PC-3 (cell line): ENCODE data around the gene SEC61G. TPM values are rescaled to one million over a fixed set of nuclear protein-coding genes. Genes with fewer than 3 reads are reported as not detected.

Experiments used
- ATAC-seq: fragments of 200-7000 bp; cut with Tn5 transposase; 2 replicates; pipeline ENCODE4 v1.9.1; 2020; ENCODE audit warnings: mild to moderate bottlenecking, moderate library complexity
- BruUV-seq: library from RNA; stranded (reverse); fragments of 400-500 nt; replicated peaks from 2 replicates; lab custom pipeline; 2021; lab: Mats Ljungman, UMichigan
- CTCF ChIA-PET: fragments of 300-600 bp; sonication (Branson Sonifier 250); formaldehyde crosslinking; loops from one replicate; lab custom pipeline; 2022; ENCODE audit warnings: antibody characterized with exemption; lab: Charles Lee
- POLR2A ChIA-PET: fragments of 300-600 bp; sonication (Branson Sonifier 250); formaldehyde crosslinking; loops from one replicate; lab custom pipeline; 2022; ENCODE audit warnings: antibody characterized with exemption; ENCODE audit not compliant: unreplicated experiment; lab: Charles Lee
- DNase-seq: peaks from one replicate; pipeline ENCODE4 v3.0.0-alpha.2; 2015
- H2AFZ ChIP-seq: fragments of 300-600 bp; sonication (generic); 2 replicates; pipeline ENCODE4 v1.6.0; 2016; ENCODE audit warnings: antibody characterized with exemption, low read length
- H3F3A ChIP-seq: fragments of 300-600 bp; sonication (generic); one replicate; pipeline ENCODE4 v1.6.0; 2017; ENCODE audit warnings: antibody characterized with exemption, low read length, control low read depth, mild to moderate bottlenecking; ENCODE audit not compliant: unreplicated experiment
- H3K27ac ChIP-seq: fragments of 300-600 bp; sonication (generic); 2 replicates; pipeline ENCODE4 v1.5.1; 2016; ENCODE audit warnings: mild to moderate bottlenecking, low read length
- H3K27me3 ChIP-seq: fragments of 300-600 bp; sonication (generic); 2 replicates; pipeline ENCODE4 v1.6.1; 2016; ENCODE audit warnings: low read length, mixed read lengths
- H3K36me3 ChIP-seq: fragments of 300-600 bp; sonication (generic); 2 replicates; pipeline ENCODE4 v1.6.1; 2016; ENCODE audit warnings: low read depth, mixed run types, low read length, mixed read lengths
- H3K4me1 ChIP-seq: fragments of 300-600 bp; sonication (generic); 2 replicates; pipeline ENCODE4 v1.5.1; 2016; ENCODE audit warnings: low read length; ENCODE audit not compliant: insufficient read depth
- H3K4me2 ChIP-seq: fragments of 300-600 bp; sonication (generic); 2 replicates; pipeline ENCODE4 v1.6.0; 2016; ENCODE audit warnings: low read length
- H3K4me3 ChIP-seq: fragments of 300-600 bp; sonication (generic); 2 replicates; pipeline ENCODE4 v1.5.1; 2016; ENCODE audit warnings: mild to moderate bottlenecking, low read length, mixed read lengths
- H3K79me2 ChIP-seq: fragments of 300-600 bp; sonication (generic); 2 replicates; pipeline ENCODE4 v1.6.1; 2017; ENCODE audit warnings: low read length, mixed read lengths
- H3K9ac ChIP-seq: fragments of 300-600 bp; sonication (generic); 2 replicates; pipeline ENCODE4 v1.6.0; 2016; ENCODE audit warnings: mild to moderate bottlenecking, low read length
- H3K9me2 ChIP-seq: fragments of 300-600 bp; sonication (generic); replicated peaks from 2 replicates; pipeline ENCODE4 v1.6.1; 2016; ENCODE audit warnings: mixed run types, low read length, mixed read lengths
- H3K9me3 ChIP-seq: fragments of 300-600 bp; sonication (generic); 2 replicates; pipeline ENCODE4 v1.6.1; 2016; ENCODE audit warnings: low read length, mixed read lengths
- H4K20me1 ChIP-seq: fragments of 300-600 bp; sonication (generic); 2 replicates; pipeline ENCODE4 v1.6.1; 2016; ENCODE audit warnings: low read length, mixed read lengths
- EZH2 ChIP-seq: fragments of 300-600 bp; sonication (generic); IDR thresholded peaks from one replicate; pipeline ENCODE4 v1.6.1; 2017; ENCODE audit warnings: antibody characterized with exemption, mild to moderate bottlenecking, low read length; ENCODE audit not compliant: unreplicated experiment
- EZH2phosphoT487 ChIP-seq: fragments of 300-600 bp; sonication (generic); IDR thresholded peaks from 2 replicates; pipeline ENCODE4 v1.6.1; 2018; ENCODE audit warnings: mild to moderate bottlenecking, antibody characterized with exemption, low read length, borderline replicate concordance
- intact Hi-C: fragments of 100-400 bp; cut with micrococcal nuclease; formaldehyde crosslinking; loops from 2 replicates; pipeline ENCODE4 v1.9.0; 2023
- total RNA-seq: library from RNA; depleted of rRNA; stranded (reverse); fragments of >200 nt; gene quantifications from 2 replicates; pipeline ENCODE4 v1.2.3, GENCODE V29; 2014
- TF ChIP-seq, protein P1 (sequence below): fragments of 300-600 bp; sonication (generic); conservative IDR thresholded peaks from 2 replicates; pipeline ENCODE4 v1.5.1; 2017; ENCODE audit warnings: antibody characterized with exemption, low read depth, mild to moderate bottlenecking, low read length

SEC61G gene
- total RNA-seq, 1 experiment from 2014 or later, result 177 TPM

- Histone ChIP-seq H3K9ac (no peak overlapping the region), H3K4me2 (no peak overlapping the region), H2AFZ (no peak overlapping the region), H3K4me1 (peaks cover 15% of the 10 kb centered on the region), H3F3A (no peaks in the 10 kb centered on the region), H3K36me3 (no peaks in the 10 kb centered on the region), H3K79me2 (no peaks in the 10 kb centered on the region), H3K4me3 (no peak overlapping the region), H4K20me1 (no peaks in the 10 kb centered on the region), H3K27ac (no peak overlapping the region), H3K9me2 (no peaks in the 10 kb centered on the region), H3K9me3 (no peaks in the 10 kb centered on the region), H3K27me3 (no peaks in the 10 kb centered on the region)
- BruUV-seq, result no TSS peak
- no peak for ATAC-seq
- ChIA-PET CTCF (no interaction called here), POLR2A (no interaction called here)
- DNase-seq, result no peak
- intact Hi-C loops, result loop anchor here (10.0 kb wide), 1 partner anchor 182 kb away; no protein-coding TSS in a partner anchor
- TF ChIP-seq EZH2phosphoT487 (no peak), EZH2 (no peak)
- TF ChIP-seq, protein P1, sequence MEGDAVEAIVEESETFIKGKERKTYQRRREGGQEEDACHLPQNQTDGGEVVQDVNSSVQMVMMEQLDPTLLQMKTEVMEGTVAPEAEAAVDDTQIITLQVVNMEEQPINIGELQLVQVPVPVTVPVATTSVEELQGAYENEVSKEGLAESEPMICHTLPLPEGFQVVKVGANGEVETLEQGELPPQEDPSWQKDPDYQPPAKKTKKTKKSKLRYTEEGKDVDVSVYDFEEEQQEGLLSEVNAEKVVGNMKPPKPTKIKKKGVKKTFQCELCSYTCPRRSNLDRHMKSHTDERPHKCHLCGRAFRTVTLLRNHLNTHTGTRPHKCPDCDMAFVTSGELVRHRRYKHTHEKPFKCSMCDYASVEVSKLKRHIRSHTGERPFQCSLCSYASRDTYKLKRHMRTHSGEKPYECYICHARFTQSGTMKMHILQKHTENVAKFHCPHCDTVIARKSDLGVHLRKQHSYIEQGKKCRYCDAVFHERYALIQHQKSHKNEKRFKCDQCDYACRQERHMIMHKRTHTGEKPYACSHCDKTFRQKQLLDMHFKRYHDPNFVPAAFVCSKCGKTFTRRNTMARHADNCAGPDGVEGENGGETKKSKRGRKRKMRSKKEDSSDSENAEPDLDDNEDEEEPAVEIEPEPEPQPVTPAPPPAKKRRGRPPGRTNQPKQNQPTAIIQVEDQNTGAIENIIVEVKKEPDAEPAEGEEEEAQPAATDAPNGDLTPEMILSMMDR, result no peak
Measured at GRCh38 chr7:54782829-54783228, 23.8 kb upstream of the SEC61G start.

DNA sequence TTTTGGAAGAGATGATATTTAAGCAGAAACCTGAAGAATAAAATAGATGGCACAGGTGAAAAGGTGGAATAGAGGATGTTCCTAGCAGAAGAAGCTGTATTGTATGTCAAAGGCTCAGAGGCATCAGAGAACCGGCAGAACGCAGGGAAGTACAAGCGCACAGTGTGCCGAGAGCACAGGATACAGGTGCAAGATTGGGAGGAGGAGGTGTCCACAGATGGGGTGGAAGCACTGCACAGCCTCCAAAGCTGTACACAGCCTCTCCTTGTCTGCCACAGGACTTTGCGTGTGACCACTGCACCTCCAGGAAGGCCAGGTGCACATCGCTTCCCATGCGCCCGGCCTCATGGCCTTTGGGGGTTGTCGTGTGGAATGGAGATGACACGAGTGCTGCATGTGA lies 23.3 kb upstream of the SEC61G start:
- TF ChIP-seq EZH2, result no peak
- no peak for TF ChIP-seq EZH2phosphoT487
- TF ChIP-seq, protein P1, result no peak
- CTCF ChIA-PET, result no interaction called here

GRCh38 chr7:54781134-54781920 lies 22.3 kb upstream of the SEC61G start:
- ATAC-seq (no peak), DNase-seq (no peak)
- H3K79me2 ChIP-seq, result no peaks in the 10 kb centered on the region
- H3K4me2 ChIP-seq, result no peak overlapping the region
- no peaks in the 10 kb centered on the region for H3K36me3 ChIP-seq
- intact Hi-C loops, result loop anchor here (10.0 kb wide), 1 partner anchor 183 kb away; no protein-coding TSS in a partner anchor
- no peaks in the 10 kb centered on the region for H3K9me3 ChIP-seq
- no TSS peak for BruUV-seq
- H4K20me1 ChIP-seq, result no peaks in the 10 kb centered on the region
- POLR2A ChIA-PET, result no interaction called here
- no peaks in the 10 kb centered on the region for H3K9me2 ChIP-seq
- H3K27me3 ChIP-seq, result no peaks in the 10 kb centered on the region
- no peak overlapping the region for H3K9ac ChIP-seq
- TF ChIP-seq, protein P1, result no peak
- no peak for TF ChIP-seq EZH2
- TF ChIP-seq EZH2phosphoT487, result no peak
- CTCF ChIA-PET, result no interaction called here
- no peak overlapping the region for H2AFZ ChIP-seq
- no peak overlapping the region for H3K4me3 ChIP-seq
- peaks cover 15% of the 10 kb centered on the region for H3K4me1 ChIP-seq
- no peaks in the 10 kb centered on the region for H3F3A ChIP-seq
- H3K27ac ChIP-seq, result no peak overlapping the region

More for the DNA sequence above, 23.3 kb upstream of the SEC61G start:
- no peaks in the 10 kb centered on the region for H4K20me1 ChIP-seq
- H3K27ac ChIP-seq, result no peak overlapping the region
- H3K4me3 ChIP-seq, result no peak overlapping the region
- no TSS peak for BruUV-seq
- no peak overlapping the region for H3K4me2 ChIP-seq
- no peaks in the 10 kb centered on the region for H3K36me3 ChIP-seq
- no peaks in the 10 kb centered on the region for H3K9me3 ChIP-seq
- no peak overlapping the region for H3K9ac ChIP-seq
- no peaks in the 10 kb centered on the region for H3K27me3 ChIP-seq
- no peaks in the 10 kb centered on the region for H3K9me2 ChIP-seq
- peaks cover 15% of the 10 kb centered on the region for H3K4me1 ChIP-seq
- no peaks in the 10 kb centered on the region for H3K79me2 ChIP-seq
- H3F3A ChIP-seq, result no peaks in the 10 kb centered on the region
- ATAC-seq, result no peak
- intact Hi-C loops, result loop anchor here (10.0 kb wide), 1 partner anchor 182 kb away; no protein-coding TSS in a partner anchor
- no peak overlapping the region for H2AFZ ChIP-seq
- DNase-seq, result no peak
- POLR2A ChIA-PET, result no interaction called here
